HT-29 (cell line): ENCODE data around the gene LSM8. TPM values are rescaled to one million over a fixed set of nuclear protein-coding genes. Genes with fewer than 3 reads are reported as not detected.
"Not testable (repeated sequence)": the region's sequence is repeated elsewhere in the genome, so short reads cannot be mapped to it uniquely, and the experiment has no call there.

Experiments
- DNase-seq: peaks from one replicate; pipeline ENCODE4 v3.0.0-alpha.2; 2015; ENCODE audit warnings: low spot score
- total RNA-seq: library from RNA; depleted of rRNA; stranded (reverse); fragments of >200 nt; shearing (Covaris generic); gene quantifications from 2 replicates; pipeline ENCODE4 v1.2.3, GENCODE V29; 2014; rRNA removed

LSM8 gene
- total RNA-seq: 89.8 and 108 TPM in 2 replicates

- DNase-seq: peak; percentile 100
Observed at GRCh38 chr7:118183786-118184564, at the start of gene LSM8. LSM8 (plus strand) TSS chr7:118184164; CDS start chr7:118184224, 60 bp downstream.

DNA sequence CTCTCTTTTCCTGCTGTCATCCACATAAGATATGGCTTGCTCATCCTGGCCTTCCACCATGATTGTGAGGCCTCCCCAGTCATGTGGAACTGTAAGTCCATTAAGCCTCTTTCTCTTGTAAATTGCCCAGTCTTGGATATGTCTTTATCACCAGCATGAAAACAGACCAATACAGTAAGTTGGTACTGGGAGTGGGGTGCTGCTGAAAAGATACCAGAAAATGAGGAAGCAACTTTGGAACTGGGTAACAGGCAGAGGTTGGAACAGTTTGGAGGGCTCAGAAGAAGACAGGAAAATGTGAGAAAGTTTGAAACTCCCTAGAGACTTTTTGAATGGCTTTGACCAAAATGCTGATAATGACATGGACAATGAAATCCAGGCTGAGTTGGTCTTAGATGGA, 49.5 kb upstream of the LSM8 start:
- not testable (repeated sequence) for DNase-seq

- DNase-seq: no peak
Observed at GRCh38 chr7:118140468-118140867, 43.5 kb upstream of the LSM8 start.

DNA sequence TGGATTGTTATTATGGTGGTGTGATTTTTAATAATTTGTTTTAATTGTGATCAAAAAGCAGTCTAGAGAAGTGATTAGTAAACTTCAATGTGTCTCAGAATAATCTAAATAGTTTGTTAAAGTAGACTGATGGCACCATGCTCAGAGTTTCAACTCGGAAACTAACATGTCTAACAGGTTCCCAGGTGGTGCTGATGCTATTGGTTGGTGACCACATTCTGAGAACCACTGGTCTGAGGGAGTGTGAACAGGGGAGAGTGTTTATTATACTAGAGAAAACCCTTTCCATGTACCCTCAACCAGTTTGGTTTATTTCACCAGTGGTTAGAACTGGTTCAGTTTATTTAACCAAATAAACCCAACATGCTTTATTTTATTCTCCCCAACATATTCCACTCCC, 42.0 kb upstream of the LSM8 start:
- DNase-seq: no peak

DNA sequence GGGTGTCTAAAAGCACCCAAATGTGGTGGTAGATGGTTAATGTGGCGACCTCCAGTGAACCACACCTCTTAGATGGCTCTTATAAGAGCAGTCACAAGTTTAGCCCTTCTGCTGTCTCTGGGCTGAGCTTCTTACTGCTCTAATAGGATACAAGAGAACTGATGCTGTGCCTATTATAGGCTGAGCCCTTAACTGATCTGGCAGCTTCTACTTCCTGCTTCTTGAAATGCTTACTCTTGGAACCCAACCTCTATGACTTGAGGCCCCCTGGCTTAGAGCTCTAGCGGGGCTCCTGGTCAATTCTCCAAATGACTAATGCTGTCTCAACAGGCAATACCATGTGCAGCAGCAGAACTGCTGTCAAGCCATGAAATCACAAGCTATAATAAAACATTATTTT, 35.0 kb upstream of the LSM8 start:
- no peak for DNase-seq

GRCh38 chr7:118149394-118149793, 34.6 kb upstream of the LSM8 start:
- DNase-seq: no peak

DNA sequence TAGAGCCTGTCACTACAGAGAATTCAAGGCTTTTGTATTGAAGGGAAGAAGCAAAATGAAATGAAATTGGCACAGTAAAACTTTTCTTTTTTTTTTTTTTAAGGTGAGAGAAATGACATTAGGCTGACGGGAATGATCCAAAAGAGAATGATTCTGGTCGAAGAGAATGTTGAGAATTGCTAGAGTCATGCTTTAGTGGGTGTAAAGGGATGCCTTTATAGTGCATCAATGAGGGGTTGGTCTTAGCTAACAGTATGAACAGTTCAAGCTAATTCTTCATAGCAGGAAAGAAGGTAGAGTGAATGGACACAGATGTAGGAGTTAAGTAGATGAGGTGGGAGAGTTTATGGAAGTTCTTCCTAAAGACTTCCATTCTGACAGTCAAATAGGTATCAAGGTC, 32.3 kb upstream of the LSM8 start:
- no peak for DNase-seq

DNA sequence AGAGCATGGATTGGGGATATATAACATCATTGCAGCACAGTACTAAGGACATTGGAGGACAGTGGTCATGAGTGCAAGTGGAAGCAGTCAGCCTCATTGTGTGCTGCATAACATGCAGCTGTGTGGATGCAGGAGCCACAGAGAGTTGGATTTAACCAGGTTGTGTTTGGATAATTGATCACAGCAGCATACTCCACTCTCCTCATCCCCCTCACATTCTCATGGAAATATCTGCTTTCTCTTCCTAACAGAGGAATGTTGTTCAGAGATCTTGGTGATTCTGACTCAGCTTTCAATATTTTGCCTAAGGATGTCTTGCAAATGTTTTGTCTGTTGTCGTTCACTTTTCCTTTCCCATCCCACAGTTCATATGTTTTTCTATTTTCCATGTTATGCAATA, 31.8 kb upstream of the LSM8 start:
- no peak for DNase-seq

- DNase-seq: no peak
Observed at GRCh38 chr7:118152654-118153053, 31.3 kb upstream of the LSM8 start.

DNA sequence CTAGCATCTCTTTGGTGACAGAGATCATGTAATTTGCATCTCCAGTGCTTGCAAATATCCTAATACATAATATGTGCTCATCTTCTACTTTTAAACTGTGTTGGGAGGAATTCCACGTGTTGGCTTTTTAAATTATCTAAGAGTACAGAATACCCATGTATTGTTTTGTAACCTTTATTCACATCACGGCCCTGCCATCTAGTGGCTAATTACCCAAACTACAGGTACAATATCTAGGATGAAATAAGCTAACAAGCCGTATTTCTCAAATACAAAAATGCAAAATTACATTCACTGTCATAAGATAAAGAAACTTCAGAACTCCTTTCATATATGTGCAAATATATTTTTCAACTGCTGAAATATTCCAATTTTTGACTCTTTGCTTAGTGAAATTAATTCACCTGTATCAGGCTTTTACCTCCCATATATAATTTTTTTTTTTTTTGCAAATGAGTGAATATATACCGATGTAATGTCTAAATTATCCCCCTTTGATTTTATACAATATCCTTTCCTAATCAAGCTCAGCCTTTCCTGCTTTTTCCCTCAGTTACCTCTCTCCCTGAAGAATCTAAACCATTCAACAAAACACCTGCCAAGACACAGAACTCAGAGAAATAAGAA, 30.3 kb upstream of the LSM8 start:
- DNase-seq: peak; percentile 85

GRCh38 chr7:118158766-118159165, 25.2 kb upstream of the LSM8 start:
- no peak for DNase-seq

- DNase-seq: no peak
Observed at GRCh38 chr7:118169146-118169545, 14.8 kb upstream of the LSM8 start.

GRCh38 chr7:118175740-118176139, 8.2 kb upstream of the LSM8 start:
- no peak for DNase-seq

DNA sequence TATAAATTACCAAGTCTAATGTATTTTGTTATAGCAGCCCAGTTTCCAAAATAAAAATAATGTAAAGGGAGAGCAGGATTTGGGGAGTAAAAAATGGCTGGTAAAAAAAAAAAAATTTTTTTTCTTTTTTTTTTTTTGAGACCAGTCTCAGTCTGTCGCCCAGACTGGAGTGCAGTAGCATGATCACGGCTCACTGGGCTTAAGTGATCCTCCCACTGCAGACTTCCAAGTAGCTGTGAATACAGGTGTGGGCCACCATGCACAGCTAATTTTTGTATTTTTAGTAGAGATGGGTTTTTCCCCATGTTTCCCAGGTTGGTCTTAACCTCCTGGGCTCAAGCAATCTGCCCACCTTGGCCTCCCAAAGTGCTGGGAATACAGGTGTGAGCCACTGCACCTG, 4.8 kb upstream of the LSM8 start:
- no peak for DNase-seq

- DNase-seq: peak; percentile 37
Observed at GRCh38 chr7:118182593-118183427, 1.2 kb upstream of the LSM8 start.

GRCh38 chr7:118183428-118183785, 557 bp upstream of the LSM8 start:
- no peak for DNase-seq

GRCh38 chr7:118184565-118184940, 589 bp downstream of the LSM8 start:
- DNase-seq: peak; percentile 56

GRCh38 chr7:118185163-118185860, 1.3 kb downstream of the LSM8 start:
- peak; percentile 22 for DNase-seq

DNA sequence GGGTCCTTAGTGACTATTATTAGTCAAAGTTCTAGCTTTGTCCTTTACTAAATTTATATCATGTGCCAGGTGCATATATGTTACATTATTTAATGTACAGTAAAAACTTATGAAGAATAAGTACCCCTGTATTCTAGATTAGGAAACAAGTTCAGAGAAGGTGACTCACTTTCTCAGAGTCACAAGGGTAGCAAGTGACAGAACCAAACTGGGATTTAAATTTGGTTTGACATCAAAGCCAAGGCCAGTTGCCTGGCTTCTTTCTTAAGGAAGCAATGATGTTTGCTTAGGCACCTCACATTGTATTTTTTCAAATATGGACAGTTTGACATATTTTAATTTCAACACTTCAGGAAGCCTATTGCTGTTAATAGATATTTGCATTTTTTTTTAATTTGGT, 2.5 kb downstream of the LSM8 start:
- no peak for DNase-seq

DNA sequence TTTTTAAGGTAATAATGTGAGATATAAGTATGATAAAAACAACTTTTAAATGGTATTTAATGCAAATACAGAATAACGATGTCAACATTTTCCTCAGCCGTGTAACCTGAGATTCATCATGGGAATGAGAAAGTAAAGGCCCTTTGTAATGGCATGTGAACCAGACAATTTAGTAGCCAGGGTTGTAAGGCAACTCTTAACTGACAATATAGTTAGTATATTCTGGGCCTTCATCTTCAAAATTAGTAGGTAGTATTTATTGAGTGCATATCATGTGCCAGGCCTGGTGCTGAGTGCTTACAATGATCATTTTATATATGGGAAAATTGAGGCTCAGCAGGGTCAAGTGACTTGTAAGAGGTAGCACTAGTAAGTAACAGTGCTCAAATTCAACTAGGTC, 10.6 kb downstream of the LSM8 start:
- DNase-seq: no peak

GRCh38 chr7:118195837-118196474, 12.0 kb downstream of the LSM8 start:
- peak; percentile 91 for DNase-seq
